Effector memory CD8-positive, alpha-beta T cell (primary cell): ENCODE results near the gene FBXO46.
A peak's percentile ranks its signal among the peaks of the same experiment; 100 is the strongest.

ENCODE experiments used
- ATAC-seq: fragments of 150-1000 bp; cut with Tn5 transposase; replicated peaks from 2 replicates; pipeline ENCODE4 v1.10.0; 2021; ENCODE audit warnings: mild to moderate bottlenecking, moderate library complexity
- DNase-seq, 3 experiments: peaks; one replicate each; pipeline ENCODE4 v3.0.0; 2021
- H3K27ac Mint-ChIP-seq, 2 donors: one replicate each; pipeline ENCODE4 v1.8.0; 2022; ENCODE audit warnings: mild to moderate bottlenecking in 2 of 2, mixed read lengths in 2 of 2, moderate library complexity in 2 of 2
- H3K27me3 Mint-ChIP-seq, 2 donors: one replicate each; pipeline ENCODE4 v1.8.0; 2022; ENCODE audit warnings: mixed read lengths in 2 of 2
- H3K36me3 Mint-ChIP-seq: one replicate; pipeline ENCODE4 v1.8.0; 2022; ENCODE audit warnings: mild to moderate bottlenecking, moderate library complexity, mixed read lengths; ENCODE audit not compliant: insufficient read depth
- H3K4me1 Mint-ChIP-seq, 2 donors: one replicate each; pipeline ENCODE4 v1.8.0; 2022; ENCODE audit warnings: low read depth in 2 of 2, mixed read lengths in 2 of 2
- H3K4me3 Mint-ChIP-seq, 2 donors: one replicate each; pipeline ENCODE4 v1.8.0; 2022; ENCODE audit warnings: mild to moderate bottlenecking in 2 of 2, mixed read lengths in 2 of 2, moderate library complexity in 2 of 2
- H3K9me3 Mint-ChIP-seq, 2 donors: one replicate each; pipeline ENCODE4 v1.8.0; 2022; ENCODE audit warnings: mixed read lengths in 2 of 2

FBXO46 gene

GRCh38 chr19:45682117-45682516 is 48.6 kb downstream of the FBXO46 start:
- no peak for ATAC-seq
- no peaks in the 10 kb centered on the region for H3K9me3 Mint-ChIP-seq
- peak overlapping the region; percentile 80 to 82 for H3K4me3 Mint-ChIP-seq
- peak overlapping the region in 1 of 2 donors; percentile 62 for H3K27ac Mint-ChIP-seq
- no peak for DNase-seq
- H3K4me1 Mint-ChIP-seq: peaks cover 14 to 19% of the 10 kb centered on the region in 2 donors
- H3K27me3 Mint-ChIP-seq: no peaks in the 10 kb centered on the region
- H3K36me3 Mint-ChIP-seq: peaks cover 30% of the 10 kb centered on the region

GRCh38 chr19:45681391-45682015 is 49.2 kb downstream of the FBXO46 start:
- DNase-seq: peak; percentile 81 to 90 (median 89)
- Mint-ChIP-seq H3K4me1 (peaks cover 14 to 19% of the 10 kb centered on the region in 2 donors), H3K4me3 (peak overlapping the region; percentile 80 to 82), H3K36me3 (peaks cover 23% of the 10 kb centered on the region), H3K27me3 (no peaks in the 10 kb centered on the region), H3K27ac (peak overlapping the region; percentile 29 to 62), H3K9me3 (no peaks in the 10 kb centered on the region)
- ATAC-seq: peak; percentile 87

GRCh38 chr19:45677351-45678230 is 53.1 kb downstream of the FBXO46 start:
- DNase-seq (peak; percentile 57 to 66 (median 61)), ATAC-seq (peak; percentile 46)
- Mint-ChIP-seq H3K9me3 (no peaks in the 10 kb centered on the region), H3K4me1 (peaks cover 17 to 19% of the 10 kb centered on the region in 2 donors), H3K4me3 (peak overlapping the region; percentile 80 to 86), H3K27ac (no peak overlapping the region), H3K36me3 (peaks cover 8% of the 10 kb centered on the region), H3K27me3 (peaks cover 0 to 5% of the 10 kb centered on the region in 2 donors)

GRCh38 chr19:45676851-45677263 is 53.8 kb downstream of the FBXO46 start:
- H3K9me3 Mint-ChIP-seq: no peaks in the 10 kb centered on the region

GRCh38 chr19:45674946-45675345 is 55.8 kb downstream of the FBXO46 start:
- Mint-ChIP-seq H3K4me1 (peaks cover 19 to 20% of the 10 kb centered on the region in 2 donors), H3K4me3 (no peak overlapping the region), H3K27me3 (peaks cover 0 to 26% of the 10 kb centered on the region in 2 donors), H3K27ac (no peak overlapping the region), H3K9me3 (no peaks in the 10 kb centered on the region), H3K36me3 (peaks cover 4% of the 10 kb centered on the region)
- ATAC-seq: no peak
- DNase-seq: no peak

More at GRCh38 chr19:45676851-45677263, 53.8 kb downstream of the FBXO46 start:
- peak in 2 of 3 experiments; percentile 25 to 38 for DNase-seq
- H3K27me3 Mint-ChIP-seq: peaks cover 0 to 8% of the 10 kb centered on the region in 2 donors
- H3K27ac Mint-ChIP-seq: no peak overlapping the region
- ATAC-seq: peak; percentile 55
- peaks cover 16 to 17% of the 10 kb centered on the region in 2 donors for H3K4me1 Mint-ChIP-seq
- H3K4me3 Mint-ChIP-seq: peak overlapping the region; percentile 80 to 86
- peaks cover 8% of the 10 kb centered on the region for H3K36me3 Mint-ChIP-seq

GRCh38 chr19:45670670-45671453 is 59.8 kb downstream of the FBXO46 start:
- peaks cover 26 to 31% of the 10 kb centered on the region in 2 donors for H3K4me1 Mint-ChIP-seq
- peaks cover 6% of the 10 kb centered on the region for H3K36me3 Mint-ChIP-seq
- ATAC-seq (no peak), DNase-seq (peak; percentile 34 to 40 (median 38))
- H3K4me3 Mint-ChIP-seq: peak overlapping the region; percentile 62 to 64
- H3K9me3 Mint-ChIP-seq: no peaks in the 10 kb centered on the region
- peaks cover 0 to 39% of the 10 kb centered on the region in 2 donors for H3K27me3 Mint-ChIP-seq
- H3K27ac Mint-ChIP-seq: no peak overlapping the region

DNA sequence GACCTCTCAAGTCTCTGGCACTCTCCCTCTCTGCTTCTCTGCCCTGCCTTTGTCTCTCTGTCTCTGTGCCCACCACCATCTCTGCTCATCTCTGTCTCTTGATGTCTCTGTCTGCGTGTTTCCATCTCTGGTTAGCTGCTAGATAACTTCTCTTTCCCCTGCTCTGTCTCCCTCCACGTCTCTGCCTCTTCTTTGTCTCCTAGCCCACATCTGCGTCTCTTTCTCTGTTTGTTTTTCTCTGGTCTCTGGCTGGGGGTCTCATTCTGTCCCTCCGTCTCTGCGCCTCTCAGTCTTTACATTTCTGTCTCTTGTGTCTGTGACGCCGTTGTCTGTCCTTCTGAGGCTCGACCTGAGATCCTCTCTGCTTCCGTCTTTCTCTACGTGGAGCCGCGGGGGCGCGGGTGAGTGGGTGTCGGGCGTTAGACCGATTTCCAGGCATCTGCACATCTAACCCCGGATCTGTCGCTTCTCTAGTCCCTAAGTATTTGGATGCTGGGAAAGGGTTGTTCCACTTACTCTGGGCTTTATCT is 62.3 kb downstream of the FBXO46 start:
- DNase-seq: peak in 1 of 3 experiments; percentile 33
- Mint-ChIP-seq H3K27ac (peak overlapping the region; percentile 52 to 92), H3K4me3 (peak overlapping the region; percentile 80 to 88), H3K4me1 (peaks cover 28 to 31% of the 10 kb centered on the region in 2 donors), H3K9me3 (no peaks in the 10 kb centered on the region), H3K36me3 (peaks cover 6% of the 10 kb centered on the region), H3K27me3 (peaks cover 0 to 52% of the 10 kb centered on the region in 2 donors)
- peak; percentile 25 for ATAC-seq

GRCh38 chr19:45667620-45668341 is 62.9 kb downstream of the FBXO46 start, which contains the start of gene GIPR:
Gene GIPR, plus strand, starts transcription at chr19:45668221. Its CDS starts 1,300 bp downstream, at chr19:45669521.
- H3K4me1 Mint-ChIP-seq: peaks cover 28 to 31% of the 10 kb centered on the region in 2 donors
- H3K27me3 Mint-ChIP-seq: peaks cover 0 to 48% of the 10 kb centered on the region in 2 donors
- peak within 1 kb of the TSS; percentile 52 to 92 for H3K27ac Mint-ChIP-seq
- H3K36me3 Mint-ChIP-seq: peaks cover 6% of the 10 kb centered on the region
- peak; percentile 74 for ATAC-seq
- H3K9me3 Mint-ChIP-seq: no peaks in the 10 kb centered on the region
- peak within 1 kb of the TSS; percentile 80 to 88 for H3K4me3 Mint-ChIP-seq
- peak in 2 of 3 experiments; percentile 24 to 43 for DNase-seq

DNA sequence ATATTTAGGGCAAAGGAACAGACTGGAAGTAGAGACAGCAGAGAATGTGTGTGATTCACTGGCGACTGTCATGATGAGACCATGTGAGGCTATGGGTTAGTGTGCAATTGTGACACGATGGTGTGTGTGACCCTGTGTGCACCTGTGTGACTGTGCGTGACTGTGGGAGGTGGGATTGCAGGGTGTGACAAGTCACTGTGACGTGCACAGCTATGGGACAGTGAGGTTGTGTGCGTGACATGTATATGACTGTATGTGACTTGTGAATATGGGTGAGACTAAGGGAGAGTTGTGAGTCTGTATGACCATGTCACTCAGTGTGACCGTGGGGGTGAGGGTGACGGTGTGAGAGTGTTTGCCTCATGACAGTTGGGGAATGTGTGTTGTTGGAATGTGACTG is 66.1 kb downstream of the FBXO46 start:
- H3K27ac Mint-ChIP-seq: no peak overlapping the region
- no peaks in the 10 kb centered on the region for H3K9me3 Mint-ChIP-seq
- H3K27me3 Mint-ChIP-seq: peaks cover 0 to 22% of the 10 kb centered on the region in 2 donors
- H3K4me3 Mint-ChIP-seq: no peak overlapping the region
- DNase-seq: no peak
- ATAC-seq: no peak
- peaks cover 19 to 24% of the 10 kb centered on the region in 2 donors for H3K4me1 Mint-ChIP-seq
- peaks cover 6% of the 10 kb centered on the region for H3K36me3 Mint-ChIP-seq

DNA sequence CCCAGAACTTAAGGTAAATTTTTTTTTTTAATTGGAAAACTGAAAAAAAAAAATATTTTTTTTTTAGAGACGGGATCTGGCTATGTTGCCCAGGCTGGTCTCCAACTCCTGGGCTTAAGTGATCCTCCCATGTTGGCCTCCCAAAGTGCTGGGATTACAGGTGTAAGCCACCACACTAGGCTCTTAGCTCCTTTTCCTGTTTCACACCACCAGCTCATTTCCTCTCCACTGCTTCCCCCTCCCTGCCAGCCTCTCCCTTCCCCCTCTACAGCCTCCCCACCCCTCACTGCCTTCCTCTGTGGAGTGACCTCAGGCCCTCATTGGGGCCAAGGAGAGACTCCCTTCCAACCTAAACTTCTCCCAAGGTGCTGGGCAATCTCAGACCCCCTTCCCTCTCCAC is 66.9 kb downstream of the FBXO46 start:
- no peak for DNase-seq
- Mint-ChIP-seq H3K4me3 (no peak overlapping the region), H3K27me3 (peaks cover 0 to 14% of the 10 kb centered on the region in 2 donors), H3K27ac (no peak overlapping the region), H3K4me1 (peaks cover 13 to 18% of the 10 kb centered on the region in 2 donors), H3K9me3 (no peaks in the 10 kb centered on the region), H3K36me3 (peaks cover 6% of the 10 kb centered on the region)
- ATAC-seq: no peak

GRCh38 chr19:45660636-45661035 is 70.1 kb downstream of the FBXO46 start:
- Mint-ChIP-seq H3K9me3 (no peaks in the 10 kb centered on the region), H3K4me1 (peaks cover 2 to 4% of the 10 kb centered on the region in 2 donors), H3K27ac (no peak overlapping the region), H3K27me3 (peaks cover 0 to 12% of the 10 kb centered on the region in 2 donors), H3K36me3 (peaks cover 3% of the 10 kb centered on the region), H3K4me3 (no peak overlapping the region)
- no peak for ATAC-seq
- DNase-seq: no peak
